AG04449 (cell line): Measurements from ENCODE around the gene EHD1.

Experiments used
- CTCF ChIA-PET: fragments of 350-600 bp; formaldehyde crosslinking; extraction: SDS; loops from one replicate; lab custom pipeline; 2021; ENCODE audit warnings: antibody characterized with exemption; lab: Yijun Ruan, JAX
- POLR2A ChIA-PET: fragments of 400-600, 350-600 bp; formaldehyde crosslinking; extraction: SDS; loops from one replicate; lab custom pipeline; 2020; ENCODE audit warnings: antibody characterized with exemption, inconsistent platforms; lab: Yijun Ruan, JAX
- DNase-seq: peaks from one replicate; pipeline ENCODE4 v3.0.0-alpha.2; 2010; ENCODE audit warnings: low read depth, low spot score
- H3K4me3 ChIP-seq: 2 replicates; pipeline ENCODE4 v1.5.1; 2011; ENCODE audit warnings: low read depth, mild to moderate bottlenecking, control low read depth, low read length
- TF ChIP-seq, protein P1 (sequence below): IDR thresholded peaks from one replicate; pipeline ENCODE4 v1.5.1; 2011; ENCODE audit warnings: mild to moderate bottlenecking, moderate library complexity, low read length, control low read depth, inconsistent platforms; ENCODE audit not compliant: insufficient read depth; ENCODE audit errors: missing control alignments

EHD1 gene

DNA sequence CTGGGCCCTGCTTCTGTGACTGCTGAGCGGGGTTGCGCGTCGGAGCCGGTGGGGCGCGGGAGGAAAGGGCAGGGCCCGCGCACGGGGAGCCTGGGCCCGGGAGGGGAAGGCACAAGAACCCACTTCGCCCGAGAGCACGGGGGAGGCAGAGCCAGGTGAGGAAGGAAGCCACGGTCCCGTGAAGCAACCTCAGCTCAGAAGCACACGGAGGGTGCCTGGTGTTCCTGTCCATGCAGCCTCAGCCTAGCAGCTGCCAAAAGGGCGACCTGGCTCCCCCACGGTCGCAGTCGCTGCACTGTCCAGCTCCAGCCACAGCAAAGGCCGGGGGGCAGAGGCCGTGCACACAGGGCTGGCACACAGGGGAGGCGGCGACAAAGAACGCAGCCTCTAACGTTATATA is 24.7 kb downstream of the EHD1 start:
- CTCF ChIA-PET, result interaction anchor here (0.9 to 37.3 kb wide), 10 partner anchors 8 to 264 kb away, joined by 3 to 1375 read pairs (median 4); partner anchors contain the start of genes CDC42BPG, EHD1 and ZNHIT2

GRCh38 chr11:64852804-64853509 is 25.5 kb downstream of the EHD1 start:
- CTCF ChIA-PET, result interaction anchor here (0.8 to 37.3 kb wide), 8 partner anchors 9 to 160 kb away, joined by 3 to 1375 read pairs (median 8); partner anchors contain the start of genes CDC42BPG and EHD1
- TF ChIP-seq, protein P1, sequence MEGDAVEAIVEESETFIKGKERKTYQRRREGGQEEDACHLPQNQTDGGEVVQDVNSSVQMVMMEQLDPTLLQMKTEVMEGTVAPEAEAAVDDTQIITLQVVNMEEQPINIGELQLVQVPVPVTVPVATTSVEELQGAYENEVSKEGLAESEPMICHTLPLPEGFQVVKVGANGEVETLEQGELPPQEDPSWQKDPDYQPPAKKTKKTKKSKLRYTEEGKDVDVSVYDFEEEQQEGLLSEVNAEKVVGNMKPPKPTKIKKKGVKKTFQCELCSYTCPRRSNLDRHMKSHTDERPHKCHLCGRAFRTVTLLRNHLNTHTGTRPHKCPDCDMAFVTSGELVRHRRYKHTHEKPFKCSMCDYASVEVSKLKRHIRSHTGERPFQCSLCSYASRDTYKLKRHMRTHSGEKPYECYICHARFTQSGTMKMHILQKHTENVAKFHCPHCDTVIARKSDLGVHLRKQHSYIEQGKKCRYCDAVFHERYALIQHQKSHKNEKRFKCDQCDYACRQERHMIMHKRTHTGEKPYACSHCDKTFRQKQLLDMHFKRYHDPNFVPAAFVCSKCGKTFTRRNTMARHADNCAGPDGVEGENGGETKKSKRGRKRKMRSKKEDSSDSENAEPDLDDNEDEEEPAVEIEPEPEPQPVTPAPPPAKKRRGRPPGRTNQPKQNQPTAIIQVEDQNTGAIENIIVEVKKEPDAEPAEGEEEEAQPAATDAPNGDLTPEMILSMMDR, result no peak
- no peak overlapping the region for H3K4me3 ChIP-seq
- DNase-seq, result no peak
- POLR2A ChIA-PET, result interaction anchor here (2.7 to 3.7 kb wide), 3 partner anchors 12 to 24 kb away, joined by 19 to 38 read pairs (median 20); no protein-coding TSS in a partner anchor

More for the DNA sequence above, 24.7 kb downstream of the EHD1 start:
- DNase-seq, result no peak
- H3K4me3 ChIP-seq, result no peak overlapping the region
- POLR2A ChIA-PET, result interaction anchor here (2.7 to 3.7 kb wide), 3 partner anchors 11 to 23 kb away, joined by 19 to 38 read pairs (median 20); no protein-coding TSS in a partner anchor
- TF ChIP-seq, protein P1, result no peak

- POLR2A ChIA-PET, result interaction anchor here (4.4 kb wide), 1 partner anchor 26 kb away, joined by 31 read pairs; the partner anchor contains the start of gene EHD1
- TF ChIP-seq, protein P1, result no peak
- CTCF ChIA-PET, result interaction anchor here (1.8 to 37.3 kb wide), 4 partner anchors 13 to 162 kb away, joined by 5 to 1375 read pairs (median 92); partner anchors contain the start of genes ARL2 and EHD1
- no peak for DNase-seq
- no peak overlapping the region for H3K4me3 ChIP-seq
Observed at GRCh38 chr11:64851831-64852351, 26.5 kb downstream of the EHD1 start.

- no peak overlapping the region for H3K4me3 ChIP-seq
- no peak for DNase-seq
- ChIA-PET CTCF (interaction anchor here (0.8 to 37.3 kb wide), 5 partner anchors 11 to 163 kb away, joined by 5 to 1375 read pairs (median 81); partner anchors contain the start of genes ARL2 and EHD1), POLR2A (interaction anchor here (0.9 to 4.4 kb wide), 2 partner anchors 14 to 27 kb away, joined by 4 to 31 read pairs; partner anchors contain the start of gene EHD1)
- TF ChIP-seq, protein P1, result no peak
Observed at GRCh38 chr11:64850979-64851567, 27.3 kb downstream of the EHD1 start.

DNA sequence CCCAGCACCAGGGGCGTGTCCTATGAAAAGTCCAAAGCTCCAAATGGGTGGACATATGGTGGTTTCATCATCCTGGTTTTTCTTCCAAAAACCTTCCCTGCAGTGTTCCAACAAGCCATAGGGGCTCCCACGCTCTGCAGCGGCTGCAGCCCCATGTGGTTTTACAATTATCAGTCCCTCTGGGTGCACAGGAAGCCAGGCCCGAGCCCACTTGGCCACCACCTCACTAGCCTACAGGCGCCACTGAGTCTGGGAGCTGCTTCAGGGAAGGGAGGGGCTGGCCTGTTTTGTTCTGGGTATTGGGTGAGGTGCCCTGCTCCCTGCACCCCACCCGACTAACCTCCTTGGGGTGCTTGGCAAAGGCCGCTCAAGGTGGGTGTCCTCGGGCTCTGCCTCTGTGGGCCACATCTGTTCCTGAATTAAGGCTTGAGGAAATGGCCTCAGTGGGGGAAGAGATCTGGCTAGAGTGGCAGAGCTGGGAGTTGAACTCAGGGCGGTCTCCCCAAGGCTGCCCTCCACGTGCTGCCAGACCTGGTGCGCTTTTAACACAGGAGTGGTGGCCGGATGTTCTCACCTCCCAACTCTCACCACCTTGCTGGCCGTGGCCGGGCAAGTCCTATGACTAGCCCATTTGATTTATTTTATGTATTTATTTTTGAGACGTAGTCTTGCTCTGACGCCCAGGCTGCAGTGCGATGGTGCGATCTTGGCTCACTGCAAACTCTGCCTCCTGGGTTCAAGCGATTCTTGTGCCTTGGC is 28.6 kb downstream of the EHD1 start:
- ChIA-PET CTCF (interaction anchor here (1.1 to 37.3 kb wide), 7 partner anchors 11 to 164 kb away, joined by 3 to 1375 read pairs (median 47); partner anchors contain the start of genes ARL2, BATF2 and EHD1), POLR2A (interaction anchor here (0.7 to 4.4 kb wide), 2 partner anchors 19 to 28 kb away, joined by 4 to 31 read pairs; partner anchors contain the start of gene EHD1)
- no peak for DNase-seq
- H3K4me3 ChIP-seq, result no peak overlapping the region
- TF ChIP-seq, protein P1, result no peak
